ENCODE measurements around the gene NKAPL. TPM values are rescaled to one million over a fixed set of nuclear protein-coding genes. Genes with fewer than 3 reads are reported as not detected.
A peak's percentile ranks its signal among the peaks of the same experiment; 100 is the strongest.

Gene NKAPL
- total RNA-seq, 2 experiments from 2014 or later: not detected

DNA sequence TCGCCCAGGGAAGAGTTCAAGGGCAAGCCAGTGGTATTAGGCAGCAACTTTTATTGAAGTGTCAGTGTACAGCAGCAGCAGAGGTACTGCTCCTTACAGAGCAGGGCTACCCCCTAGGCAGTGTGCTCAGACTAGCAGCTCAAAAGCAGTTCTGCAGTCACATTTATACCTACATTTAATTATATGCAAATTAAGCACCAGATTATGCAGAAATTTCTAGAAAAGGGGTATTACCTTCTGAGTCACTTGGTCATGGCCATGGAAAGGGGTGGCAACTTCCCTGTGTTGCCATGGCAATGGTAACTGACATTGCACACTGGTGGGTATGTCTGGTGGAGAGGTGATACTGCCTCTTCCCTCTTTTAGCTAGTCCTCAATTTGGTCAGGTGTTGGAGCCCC is 5.0 kb upstream of the NKAPL start:
- ChIA-PET POLR2A (interaction anchor here (0.9 kb wide), 1 partner anchor 129 kb away, joined by 4 read pairs; the partner anchor contains the start of gene ZSCAN16), CTCF (interaction anchor here (1.0 to 1.4 kb wide), 2 partner anchors 14 to 102 kb away, joined by 3 read pairs; no protein-coding TSS in a partner anchor)
- H3K27ac Mint-ChIP-seq: no peak overlapping the region
- peaks cover 33% of the 10 kb centered on the region for H3K4me1 Mint-ChIP-seq
- no peak overlapping the region for H3K4me3 Mint-ChIP-seq
- H3K36me3 Mint-ChIP-seq (ENCODE audit: low read depth): peaks cover 15% of the 10 kb centered on the region
- DNase-seq: no peak
- H3K9me3 Mint-ChIP-seq: peaks cover 7% of the 10 kb centered on the region
- peaks cover 4% of the 10 kb centered on the region for H3K27me3 Mint-ChIP-seq

DNA sequence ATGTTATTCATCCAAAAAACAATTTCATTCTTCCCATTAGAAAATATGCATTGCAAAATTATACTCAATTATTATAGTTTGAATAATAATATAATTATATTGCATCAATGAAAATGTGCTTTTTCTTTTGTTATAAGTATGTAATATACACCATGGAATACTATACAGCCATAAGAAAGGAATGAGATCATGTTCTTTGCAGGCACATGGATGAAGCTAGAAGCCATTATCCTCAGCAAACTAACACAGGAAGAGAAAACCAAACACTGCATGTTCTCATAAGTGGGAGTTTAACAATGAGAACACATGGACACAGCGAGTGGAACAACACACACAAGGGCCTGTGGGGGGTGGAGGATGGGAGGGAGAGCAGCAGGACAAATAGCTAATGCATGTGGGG is 2.1 kb upstream of the NKAPL start:
- peaks cover 7% of the 10 kb centered on the region for H3K36me3 Mint-ChIP-seq (ENCODE audit: low read depth)
- H3K27me3 Mint-ChIP-seq: peaks cover 16% of the 10 kb centered on the region
- peaks cover 16% of the 10 kb centered on the region for H3K4me1 Mint-ChIP-seq
- no peak overlapping the region for H3K4me3 Mint-ChIP-seq
- POLR2A ChIA-PET: no interaction called here
- CTCF ChIA-PET: no interaction called here
- H3K27ac Mint-ChIP-seq: no peak overlapping the region
- peaks cover 7% of the 10 kb centered on the region for H3K9me3 Mint-ChIP-seq
- DNase-seq: no peak

DNA sequence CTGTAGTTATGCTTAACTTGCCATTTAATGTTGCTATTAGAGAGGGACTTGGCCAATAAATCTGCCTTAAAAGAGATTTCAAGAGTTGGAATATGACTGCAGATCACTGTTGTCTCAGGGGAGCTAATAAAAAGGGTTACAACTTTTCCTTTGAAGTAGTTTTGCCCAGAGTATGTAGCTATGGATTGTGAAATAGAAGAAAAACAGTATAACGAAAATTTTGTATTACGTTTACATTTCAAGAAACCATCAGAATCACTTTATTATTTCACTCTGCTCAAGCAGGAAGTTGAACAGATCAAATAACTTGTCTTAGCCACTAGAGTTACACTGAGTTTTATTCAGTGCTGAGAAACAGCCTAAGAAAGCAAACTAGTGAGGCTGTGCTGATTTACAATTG is 4.8 kb downstream of the NKAPL start:
- DNase-seq: no peak
- no peak overlapping the region for H3K27ac Mint-ChIP-seq
- no peak overlapping the region for H3K4me3 Mint-ChIP-seq
- H3K4me1 Mint-ChIP-seq: peaks cover 14% of the 10 kb centered on the region
- H3K36me3 Mint-ChIP-seq (ENCODE audit: low read depth): peaks cover under 1% of the 10 kb centered on the region
- POLR2A ChIA-PET: interaction anchor here (0.9 kb wide), 1 partner anchor 12 kb away, joined by 3 read pairs; the partner anchor contains the start of gene ZKSCAN4
- CTCF ChIA-PET: no interaction called here
- H3K9me3 Mint-ChIP-seq: peaks cover under 1% of the 10 kb centered on the region
- peaks cover 19% of the 10 kb centered on the region for H3K27me3 Mint-ChIP-seq

DNA sequence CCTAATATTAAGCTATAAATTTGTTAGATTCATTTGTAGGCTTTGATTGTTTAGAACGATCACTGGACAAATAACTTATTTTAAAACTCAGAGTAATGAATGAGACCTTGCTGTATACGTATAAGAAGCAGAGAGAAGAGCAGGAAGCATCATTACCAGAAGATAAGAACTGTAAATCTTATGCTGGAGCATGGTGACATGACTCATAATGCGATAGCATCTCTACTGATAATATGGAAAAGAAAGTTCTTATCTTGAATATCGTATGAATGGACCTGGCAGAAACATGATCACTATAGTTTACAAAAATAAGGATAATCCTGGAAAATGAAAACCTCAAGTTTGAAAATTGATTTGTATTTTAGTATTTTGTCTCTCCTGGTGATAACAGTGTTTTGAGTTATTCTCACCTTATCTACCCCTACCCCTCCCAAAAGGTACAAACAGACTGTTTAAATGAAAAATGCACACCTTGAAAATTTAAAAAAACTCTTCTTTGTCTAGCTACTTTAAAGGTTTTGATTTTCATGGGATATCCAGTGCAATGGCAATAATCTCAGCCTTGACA is 5.8 kb downstream of the NKAPL start:
- Mint-ChIP-seq H3K27ac (no peak overlapping the region), H3K4me3 (no peak overlapping the region), H3K9me3 (no peaks in the 10 kb centered on the region), H3K4me1 (peaks cover 21% of the 10 kb centered on the region), H3K27me3 (peaks cover 16% of the 10 kb centered on the region), H3K36me3 (ENCODE audit: low read depth) (no peaks in the 10 kb centered on the region)
- ChIA-PET CTCF (no interaction called here), POLR2A (interaction anchor here (0.9 kb wide), 1 partner anchor 13 kb away, joined by 3 read pairs; the partner anchor contains the start of gene ZKSCAN4)
- no peak for DNase-seq

DNA sequence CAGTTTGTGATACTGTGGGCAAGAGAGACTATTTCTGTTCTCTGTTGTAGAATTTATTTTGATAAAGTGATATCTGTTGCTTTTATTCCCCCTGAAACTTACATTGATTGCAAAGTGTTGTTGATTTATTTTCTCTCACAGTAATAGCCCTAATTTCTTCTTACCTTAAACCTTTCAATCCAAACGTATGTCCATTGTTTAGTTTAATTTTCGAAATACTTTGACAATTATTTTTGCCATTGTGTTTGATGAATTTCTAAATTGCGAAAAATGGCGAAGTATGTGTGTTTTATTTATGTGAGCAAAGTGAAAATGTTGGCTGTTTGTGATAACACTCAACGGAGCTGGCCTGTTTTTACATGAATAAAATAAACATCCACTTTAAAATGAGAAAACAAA is 7.5 kb downstream of the NKAPL start:
- H3K4me3 Mint-ChIP-seq: no peak overlapping the region
- peaks cover 4% of the 10 kb centered on the region for H3K36me3 Mint-ChIP-seq (ENCODE audit: low read depth)
- ChIA-PET CTCF (interaction anchor here (0.7 to 2.5 kb wide), 12 partner anchors 9 to 1695 kb away, joined by 3 to 13 read pairs (median 4); partner anchors contain the start of genes ZKSCAN4 and ZKSCAN8), POLR2A (interaction anchor here (0.8 to 2.9 kb wide), 13 partner anchors 11 to 399 kb away, joined by 3 to 32 read pairs (median 8); partner anchors contain the start of genes ZKSCAN3, ZKSCAN4, ZKSCAN8 and ZSCAN16)
- H3K27ac Mint-ChIP-seq: no peak overlapping the region
- no peak for DNase-seq
- H3K4me1 Mint-ChIP-seq: peaks cover 23% of the 10 kb centered on the region
- H3K27me3 Mint-ChIP-seq: peaks cover 7% of the 10 kb centered on the region
- no peaks in the 10 kb centered on the region for H3K9me3 Mint-ChIP-seq

DNA sequence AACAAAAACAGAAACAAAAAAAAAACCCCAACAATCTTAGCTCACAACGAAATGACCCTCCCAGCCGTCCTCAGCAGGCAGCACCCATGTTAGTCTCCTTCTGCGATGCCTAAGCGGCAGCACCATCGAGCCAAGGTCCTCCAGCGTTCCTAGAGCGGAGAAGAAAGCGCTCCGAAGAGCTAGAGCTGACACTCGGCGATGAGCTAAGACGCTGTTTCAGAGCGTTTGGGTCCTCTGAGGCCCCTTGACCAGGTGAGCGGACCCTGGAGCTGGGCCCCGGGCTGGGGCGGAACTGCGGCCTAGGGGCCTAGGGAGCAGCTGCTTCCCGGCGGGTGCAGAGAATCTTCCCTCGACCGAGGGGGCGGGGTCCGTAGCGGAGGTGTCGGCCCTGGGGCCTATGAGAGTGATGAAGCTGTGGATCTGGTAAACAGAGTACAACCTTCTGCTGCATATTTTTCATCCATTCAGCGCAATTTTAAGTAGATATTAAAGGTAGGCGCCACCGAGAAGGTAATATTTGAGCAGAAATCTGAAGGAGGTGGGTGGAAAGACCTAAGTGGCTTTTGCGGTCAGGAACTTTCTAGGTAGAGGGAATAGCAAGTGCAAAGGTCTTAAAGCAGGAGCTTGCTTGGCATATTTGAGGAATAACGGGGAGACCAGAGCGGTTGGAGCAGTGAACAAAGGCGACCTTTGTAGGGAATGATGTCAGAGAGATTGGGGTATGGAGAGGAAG is 8.0 kb downstream of the NKAPL start, which contains the start of gene ZSCAN26:
Gene ZSCAN26 (plus strand): TSS at position 182 of the 733 bp plus-strand sequence. CDS start 4,777 bp downstream, outside the sequence.
- POLR2A ChIA-PET: interaction anchor here (0.8 to 2.9 kb wide), 14 partner anchors 11 to 429 kb away, joined by 3 to 32 read pairs (median 7); partner anchors contain the start of genes ZKSCAN3, ZKSCAN4, ZKSCAN8 and ZSCAN16
- Mint-ChIP-seq H3K27me3 (peaks cover 7% of the 10 kb centered on the region), H3K27ac (no peak within 1 kb of the TSS), H3K9me3 (no peaks in the 10 kb centered on the region), H3K36me3 (ENCODE audit: low read depth) (peaks cover 6% of the 10 kb centered on the region), H3K4me1 (peaks cover 23% of the 10 kb centered on the region), H3K4me3 (no peak within 1 kb of the TSS)
- CTCF ChIA-PET: interaction anchor here (0.6 to 2.5 kb wide), 16 partner anchors 9 to 1695 kb away, joined by 3 to 13 read pairs (median 4); partner anchors contain the start of genes ZKSCAN4, ZKSCAN8, ZSCAN12 and ZSCAN16
- DNase-seq: peak; percentile 87

DNA sequence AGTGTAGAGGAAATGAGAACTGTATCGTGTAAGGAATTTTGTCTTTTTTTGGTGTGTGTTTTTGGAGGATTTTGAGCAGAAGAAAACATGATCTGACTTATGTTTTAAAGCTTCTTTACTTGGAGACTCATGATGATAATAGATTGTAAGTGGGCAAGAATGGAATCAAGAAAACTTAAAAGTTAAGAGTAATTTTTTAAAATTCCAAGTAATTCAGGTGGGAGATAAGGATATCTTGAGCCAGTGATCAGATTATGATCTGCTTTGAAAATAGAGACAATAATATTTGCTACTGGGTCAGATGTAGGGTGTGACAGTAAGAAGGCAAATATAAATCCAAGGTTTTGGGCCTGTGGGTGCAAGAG is 8.6 kb downstream of the NKAPL start:
- peaks cover 23% of the 10 kb centered on the region for H3K4me1 Mint-ChIP-seq
- POLR2A ChIA-PET: interaction anchor here (1.1 to 2.9 kb wide), 13 partner anchors 11 to 429 kb away, joined by 3 to 32 read pairs (median 8); partner anchors contain the start of genes ZKSCAN3, ZKSCAN4, ZKSCAN8 and ZSCAN16
- H3K36me3 Mint-ChIP-seq (ENCODE audit: low read depth): peaks cover 11% of the 10 kb centered on the region
- no peak for DNase-seq
- peaks cover 7% of the 10 kb centered on the region for H3K27me3 Mint-ChIP-seq
- H3K9me3 Mint-ChIP-seq: no peaks in the 10 kb centered on the region
- CTCF ChIA-PET: interaction anchor here (0.6 to 2.5 kb wide), 13 partner anchors 12 to 471 kb away, joined by 3 to 13 read pairs (median 4); partner anchors contain the start of genes ZKSCAN4, ZKSCAN8, ZSCAN12 and ZSCAN16
- no peak overlapping the region for H3K27ac Mint-ChIP-seq
- no peak overlapping the region for H3K4me3 Mint-ChIP-seq

DNA sequence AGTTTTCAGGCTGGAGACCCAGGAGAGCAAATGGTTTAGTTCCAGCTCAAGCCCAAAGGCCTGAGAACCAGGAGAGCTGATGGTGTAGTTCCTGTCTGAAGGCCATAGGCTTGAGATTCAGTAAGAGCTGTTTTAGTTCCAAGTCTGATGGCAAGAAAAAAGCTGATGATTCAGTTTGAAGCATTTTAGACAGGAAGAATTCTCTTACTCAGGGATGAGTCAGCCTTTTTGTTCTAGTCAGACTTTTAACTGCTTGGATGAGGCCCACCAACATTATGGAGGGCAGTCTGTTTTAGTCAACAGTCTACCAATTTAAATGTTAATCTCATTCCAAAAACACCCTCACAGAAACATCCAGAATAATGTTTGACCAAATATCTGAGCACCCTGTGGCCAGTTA is 10.4 kb downstream of the NKAPL start:
- DNase-seq: no peak
- H3K36me3 Mint-ChIP-seq (ENCODE audit: low read depth): peaks cover 20% of the 10 kb centered on the region
- H3K9me3 Mint-ChIP-seq: no peaks in the 10 kb centered on the region
- CTCF ChIA-PET: no interaction called here
- H3K27ac Mint-ChIP-seq: no peak overlapping the region
- H3K4me3 Mint-ChIP-seq: no peak overlapping the region
- peaks cover 21% of the 10 kb centered on the region for H3K4me1 Mint-ChIP-seq
- no peaks in the 10 kb centered on the region for H3K27me3 Mint-ChIP-seq
- POLR2A ChIA-PET: no interaction called here

DNA sequence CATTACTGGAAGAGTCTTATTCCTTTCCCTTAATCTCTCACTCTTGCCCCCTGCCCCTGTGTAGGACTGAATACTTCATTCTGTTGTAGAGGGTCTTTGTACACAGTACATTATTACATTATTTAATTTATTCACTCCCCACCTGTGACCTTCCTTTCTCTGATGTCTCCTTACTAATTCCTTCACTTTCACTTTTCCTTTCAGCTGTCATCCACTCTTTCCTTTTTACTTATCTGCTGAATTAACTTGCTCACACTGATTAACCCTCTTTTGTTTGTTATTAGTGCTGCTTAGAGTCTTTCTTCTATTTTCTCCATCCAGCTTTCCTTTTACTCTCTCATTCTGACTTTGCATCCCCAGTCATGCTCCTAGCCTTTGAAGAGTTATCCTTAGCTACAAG is 15.8 kb downstream of the NKAPL start:
- DNase-seq: no peak

DNA sequence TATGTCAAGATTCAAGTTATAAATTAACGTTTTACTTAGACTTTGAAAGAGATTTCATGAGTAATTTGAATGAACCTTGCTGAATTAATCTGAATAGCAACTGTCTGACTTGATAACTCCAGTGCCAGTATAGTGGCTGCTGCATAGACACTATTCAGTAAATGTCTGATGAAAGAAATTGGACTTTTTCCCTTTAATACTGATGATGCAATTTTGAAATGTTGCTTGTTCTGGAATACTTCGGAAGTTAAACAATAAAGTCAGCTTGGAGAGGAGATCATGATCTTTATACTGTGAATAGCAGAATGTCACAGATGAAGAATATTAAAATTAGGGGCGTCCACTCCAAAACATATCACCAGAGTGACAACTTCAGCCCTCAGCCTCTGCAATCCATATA is 18.6 kb downstream of the NKAPL start:
- Mint-ChIP-seq H3K4me3 (no peak overlapping the region), H3K27me3 (peaks cover 5% of the 10 kb centered on the region), H3K36me3 (ENCODE audit: low read depth) (peaks cover 35% of the 10 kb centered on the region), H3K4me1 (peaks cover 21% of the 10 kb centered on the region), H3K27ac (no peak overlapping the region), H3K9me3 (no peaks in the 10 kb centered on the region)
- DNase-seq: no peak
- ChIA-PET POLR2A (interaction anchor here (2.5 kb wide), 1 partner anchor 11 kb away, joined by 6 read pairs; the partner anchor contains the start of gene ZSCAN26), CTCF (interaction anchor here (1.1 kb wide), 1 partner anchor 78 kb away, joined by 3 read pairs; no protein-coding TSS in a partner anchor)

More for the DNA sequence above, 15.8 kb downstream of the NKAPL start:
- Mint-ChIP-seq H3K27me3 (peaks cover under 1% of the 10 kb centered on the region), H3K9me3 (no peaks in the 10 kb centered on the region), H3K4me3 (no peak overlapping the region), H3K27ac (no peak overlapping the region), H3K36me3 (ENCODE audit: low read depth) (peaks cover 47% of the 10 kb centered on the region), H3K4me1 (peaks cover 11% of the 10 kb centered on the region)
- POLR2A ChIA-PET: no interaction called here
- CTCF ChIA-PET: interaction anchor here (2.6 kb wide), 1 partner anchor 81 kb away, joined by 6 read pairs; no protein-coding TSS in a partner anchor

DNA sequence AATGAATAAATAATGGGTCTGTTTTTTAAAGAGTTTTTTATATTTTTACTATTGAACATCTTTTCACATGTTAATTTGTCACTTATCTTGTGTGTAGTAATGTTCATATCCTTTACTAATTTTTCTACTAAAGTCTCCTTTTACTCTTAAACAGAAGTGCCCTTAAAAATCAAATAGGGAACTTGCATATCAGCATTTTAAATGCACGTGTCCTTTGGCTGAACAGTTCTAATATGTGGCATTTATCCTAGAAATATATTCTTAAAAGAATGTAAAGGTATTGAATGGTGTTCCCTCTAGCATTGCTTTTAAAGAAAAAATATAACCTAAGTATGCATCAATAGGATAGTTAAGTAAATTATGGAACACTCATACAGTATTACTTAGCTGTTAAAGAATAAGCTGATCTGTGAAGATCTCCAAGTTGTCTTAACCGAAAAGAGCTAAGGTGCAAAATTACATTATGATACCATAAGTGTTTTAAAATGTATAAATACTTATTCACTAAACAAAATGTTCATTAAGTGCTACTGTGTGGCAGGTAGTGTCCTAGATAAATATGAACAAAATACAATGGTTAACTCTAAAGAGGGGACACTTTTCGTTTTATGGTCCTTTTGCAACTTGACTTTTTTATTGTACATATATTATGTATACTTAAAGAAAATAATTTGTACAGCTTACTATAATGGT is 21.6 kb downstream of the NKAPL start:
- CTCF ChIA-PET: interaction anchor here (1.4 to 1.6 kb wide), 2 partner anchors 29 to 75 kb away, joined by 5 to 6 read pairs; partner anchors contain the start of gene ZKSCAN4
- Mint-ChIP-seq H3K27ac (no peak overlapping the region), H3K4me1 (peaks cover 13% of the 10 kb centered on the region), H3K27me3 (peaks cover 5% of the 10 kb centered on the region), H3K36me3 (ENCODE audit: low read depth) (peaks cover 25% of the 10 kb centered on the region), H3K9me3 (no peaks in the 10 kb centered on the region), H3K4me3 (peak overlapping the region; percentile 72)
- POLR2A ChIA-PET: interaction anchor here (0.9 to 1.0 kb wide), 2 partner anchors 29 to 75 kb away, joined by 3 to 5 read pairs; partner anchors contain the start of gene ZKSCAN4
- DNase-seq: no peak
